Ureter (tissue), 1 donor: Measurements from ENCODE around the gene C1S. TPM values are rescaled to one million over a fixed set of nuclear protein-coding genes. Genes with fewer than 3 reads are reported as not detected.

ENCODE experiments used
- total RNA-seq: library from RNA; stranded (reverse); gene quantifications from one replicate; pipeline ENCODE4 v1.2.4, GENCODE V29; 2023
- donor health status: DM: yes; HTN: yes; CAD: no.

The C1S gene
- total RNA-seq, 1 donor from 2014 or later, result 293 TPM

Other genes with a start within 250 kb of the C1S start
- gene GPR162, start 238.9 kb upstream of the C1S start, total RNA-seq, result 2.5 TPM
- 27.9 TPM for gene P3H3, start 232.3 kb upstream of the C1S start, total RNA-seq
- gene GNB3, start 219.8 kb upstream of the C1S start, total RNA-seq, result 4.5 TPM
- gene CDCA3, start 209.4 kb upstream of the C1S start, total RNA-seq, result 1.4 TPM
- gene USP5, start 208.6 kb upstream of the C1S start, total RNA-seq, result 106 TPM
- gene TPI1, start 193.2 kb upstream of the C1S start, total RNA-seq, result 418 TPM
- 9.9 TPM for gene SPSB2, start 187.4 kb upstream of the C1S start, total RNA-seq
- gene LRRC23, start 155.9 kb upstream of the C1S start, total RNA-seq, result 13.5 TPM
- gene ENO2, start 146.1 kb upstream of the C1S start, total RNA-seq, result 29.6 TPM
- 112 TPM for gene ATN1, start 132.8 kb upstream of the C1S start, total RNA-seq
- not detected for gene RNU7-1, start 116.9 kb upstream of the C1S start, total RNA-seq
- 172 TPM for gene C12orf57, start 116.7 kb upstream of the C1S start, total RNA-seq
- 40.4 TPM for gene PTPN6, start 109.4 kb upstream of the C1S start, total RNA-seq
- 221 TPM for gene PHB2, start 90.1 kb upstream of the C1S start, total RNA-seq
- gene EMG1, start 89.8 kb upstream of the C1S start, total RNA-seq, result 68.0 TPM
- 95.9 TPM for gene LPCAT3, start 42.2 kb upstream of the C1S start, total RNA-seq
- gene C1R, start 31.7 kb downstream of the C1S start, total RNA-seq, result 455 TPM
- gene C1RL, start 48.5 kb downstream of the C1S start, total RNA-seq, result 110 TPM
- gene RBP5, start 68.2 kb downstream of the C1S start, total RNA-seq, result 7.5 TPM
- 48.2 TPM for gene CLSTN3, start 69.7 kb downstream of the C1S start, total RNA-seq
- gene PEX5, start 129.0 kb downstream of the C1S start, total RNA-seq, result 36.7 TPM
- gene ACSM4, start 243.4 kb downstream of the C1S start, total RNA-seq, result not detected